AG10803 (cell line): ENCODE results near the gene HAPLN3.

Experiments used
- DNase-seq: peaks from one replicate; pipeline ENCODE4 v3.0.0; 2010; ENCODE audit warnings: low read depth
- H3K4me3 ChIP-seq: 2 replicates; pipeline ENCODE4 v1.5.1; 2011; ENCODE audit warnings: mild to moderate bottlenecking, low read length, control low read depth
- TF ChIP-seq, protein P1 (sequence below): conservative IDR thresholded peaks from 2 replicates; pipeline ENCODE4 v1.5.1; 2011; ENCODE audit warnings: mild to moderate bottlenecking, low read length, control low read depth, inconsistent platforms

The HAPLN3 gene

DNA sequence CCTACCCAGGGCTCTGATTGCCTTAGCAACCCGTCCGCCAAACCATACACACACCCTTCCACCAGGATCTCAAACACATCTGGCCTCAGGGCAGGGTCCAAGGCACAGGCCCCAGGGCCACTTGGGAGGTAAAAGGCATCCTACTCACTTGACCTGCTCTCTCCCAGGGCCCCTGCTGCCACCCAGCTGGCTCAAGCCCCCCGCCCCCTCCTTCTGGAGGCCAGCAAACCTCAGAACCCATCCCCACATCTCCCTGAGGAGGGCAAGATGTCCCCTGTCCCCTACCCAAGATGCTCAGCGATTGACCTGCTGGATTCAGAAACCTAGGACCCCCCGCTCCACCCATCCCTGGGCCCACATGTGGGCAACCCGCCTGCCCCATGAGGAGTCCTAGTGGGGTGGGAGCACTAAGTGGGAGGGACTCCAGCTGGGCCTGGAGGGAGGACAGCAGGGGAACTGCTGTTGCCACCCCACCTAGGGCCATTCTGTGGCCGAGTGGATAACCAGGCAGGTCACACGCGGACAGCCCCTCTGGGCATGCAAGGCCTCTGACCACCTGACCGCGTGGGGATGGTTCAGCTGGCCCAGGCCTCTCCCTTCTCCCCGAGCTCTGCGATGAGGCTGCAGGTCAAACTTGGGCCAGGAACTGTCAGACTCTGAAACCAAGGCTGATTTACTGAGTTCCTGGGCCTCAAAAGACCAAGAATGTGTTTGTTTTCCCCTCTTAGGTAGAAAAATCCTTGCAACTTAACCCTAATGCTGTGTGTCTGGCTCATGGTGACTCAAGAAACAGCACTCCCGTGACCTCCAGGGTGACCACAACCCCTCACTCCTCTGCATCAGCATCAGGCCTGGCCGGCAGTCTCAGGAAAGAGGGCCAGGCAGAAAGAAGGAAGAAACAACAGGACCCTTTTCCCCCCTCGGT lies 13.6 kb upstream of the HAPLN3 start:
- TF ChIP-seq, protein P1, sequence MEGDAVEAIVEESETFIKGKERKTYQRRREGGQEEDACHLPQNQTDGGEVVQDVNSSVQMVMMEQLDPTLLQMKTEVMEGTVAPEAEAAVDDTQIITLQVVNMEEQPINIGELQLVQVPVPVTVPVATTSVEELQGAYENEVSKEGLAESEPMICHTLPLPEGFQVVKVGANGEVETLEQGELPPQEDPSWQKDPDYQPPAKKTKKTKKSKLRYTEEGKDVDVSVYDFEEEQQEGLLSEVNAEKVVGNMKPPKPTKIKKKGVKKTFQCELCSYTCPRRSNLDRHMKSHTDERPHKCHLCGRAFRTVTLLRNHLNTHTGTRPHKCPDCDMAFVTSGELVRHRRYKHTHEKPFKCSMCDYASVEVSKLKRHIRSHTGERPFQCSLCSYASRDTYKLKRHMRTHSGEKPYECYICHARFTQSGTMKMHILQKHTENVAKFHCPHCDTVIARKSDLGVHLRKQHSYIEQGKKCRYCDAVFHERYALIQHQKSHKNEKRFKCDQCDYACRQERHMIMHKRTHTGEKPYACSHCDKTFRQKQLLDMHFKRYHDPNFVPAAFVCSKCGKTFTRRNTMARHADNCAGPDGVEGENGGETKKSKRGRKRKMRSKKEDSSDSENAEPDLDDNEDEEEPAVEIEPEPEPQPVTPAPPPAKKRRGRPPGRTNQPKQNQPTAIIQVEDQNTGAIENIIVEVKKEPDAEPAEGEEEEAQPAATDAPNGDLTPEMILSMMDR = no peak
- no peak for DNase-seq

DNA sequence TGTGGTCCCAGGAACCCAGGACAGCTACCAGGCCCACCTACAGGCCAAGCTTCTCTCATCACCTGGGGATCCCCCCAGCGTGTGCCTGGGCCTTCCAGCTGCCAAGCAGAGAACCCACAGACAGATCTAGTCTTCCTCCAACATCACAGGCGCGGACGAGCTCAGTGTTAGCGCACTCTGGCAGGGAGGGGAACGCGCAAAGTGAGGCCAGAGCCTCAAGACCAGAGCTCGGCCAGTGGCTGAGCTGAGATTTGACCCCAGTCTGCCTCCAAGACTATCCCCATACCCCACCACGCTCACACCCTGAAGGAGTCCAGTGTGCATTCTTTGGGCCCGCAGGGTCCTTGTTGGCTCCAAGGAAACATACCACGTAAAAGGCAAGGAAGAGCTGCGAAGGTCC lies 12.8 kb upstream of the HAPLN3 start:
- no peak overlapping the region for H3K4me3 ChIP-seq
- DNase-seq = no peak
- TF ChIP-seq, protein P1 = no peak

More for the DNA sequence above, 13.6 kb upstream of the HAPLN3 start:
- H3K4me3 ChIP-seq = peak overlapping the region; percentile 22; the same call in 1 of the 2 replicates

DNA sequence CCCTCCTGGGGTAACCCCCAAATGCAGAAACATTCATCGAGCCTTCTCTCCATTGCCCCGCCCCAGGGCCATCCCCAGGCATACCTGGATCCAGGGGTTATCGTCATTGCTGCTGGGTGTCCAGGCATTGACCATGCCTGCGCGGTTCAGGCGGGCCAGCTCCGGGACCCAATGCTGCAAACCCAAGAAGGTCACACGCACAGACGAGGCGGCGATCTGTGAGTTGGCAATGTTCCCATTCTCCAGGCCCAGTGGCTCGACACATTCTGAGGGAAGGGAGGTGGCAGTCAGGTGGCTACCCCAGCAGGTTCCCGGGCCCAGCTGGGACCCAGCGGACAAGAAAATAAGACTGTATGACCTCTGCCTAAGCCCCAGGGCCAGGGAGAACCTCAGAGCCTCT lies 11.8 kb upstream of the HAPLN3 start:
- H3K4me3 ChIP-seq = no peak overlapping the region
- TF ChIP-seq, protein P1 = no peak
- no peak for DNase-seq

DNA sequence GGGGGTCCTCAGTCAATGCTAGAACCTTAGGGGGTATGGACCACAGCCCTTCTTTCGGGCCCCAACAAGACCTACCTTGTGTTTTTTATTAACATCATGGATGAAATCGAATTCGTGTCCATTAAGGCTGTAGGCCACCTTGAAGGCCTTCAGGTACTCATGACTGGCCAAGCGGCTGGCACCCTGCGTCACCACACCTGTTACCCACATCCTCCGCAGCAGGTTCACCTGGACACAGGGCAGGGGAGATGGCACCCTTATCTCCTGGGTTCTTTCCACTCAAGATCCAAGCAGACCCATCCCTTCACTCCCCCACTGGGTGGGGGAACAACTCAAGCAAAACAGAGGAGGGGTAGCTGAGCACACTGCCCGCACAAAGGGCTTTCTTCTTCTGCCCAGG lies 11.2 kb upstream of the HAPLN3 start:
- TF ChIP-seq, protein P1 = no peak
- DNase-seq = no peak
- H3K4me3 ChIP-seq = no peak overlapping the region

DNA sequence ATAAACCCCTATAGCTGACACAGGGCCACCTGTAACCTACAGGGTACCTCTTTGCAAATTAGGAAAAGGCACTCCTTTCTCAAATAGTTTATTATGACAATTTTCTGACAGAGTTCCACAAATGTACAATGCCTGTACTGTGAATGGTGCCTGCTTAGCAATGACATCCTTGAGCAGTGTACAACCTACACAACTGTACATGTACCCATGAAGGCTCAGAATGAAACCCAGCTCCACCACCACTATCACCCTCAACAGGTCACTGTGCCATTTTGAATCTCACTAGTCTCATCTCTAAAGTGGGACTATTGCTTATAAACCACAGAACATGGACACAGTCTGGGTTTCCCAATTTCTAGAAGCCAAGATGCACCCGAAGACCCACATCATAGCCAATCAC lies 10.8 kb upstream of the HAPLN3 start:
- TF ChIP-seq, protein P1 = no peak
- H3K4me3 ChIP-seq = no peak overlapping the region
- no peak for DNase-seq

DNA sequence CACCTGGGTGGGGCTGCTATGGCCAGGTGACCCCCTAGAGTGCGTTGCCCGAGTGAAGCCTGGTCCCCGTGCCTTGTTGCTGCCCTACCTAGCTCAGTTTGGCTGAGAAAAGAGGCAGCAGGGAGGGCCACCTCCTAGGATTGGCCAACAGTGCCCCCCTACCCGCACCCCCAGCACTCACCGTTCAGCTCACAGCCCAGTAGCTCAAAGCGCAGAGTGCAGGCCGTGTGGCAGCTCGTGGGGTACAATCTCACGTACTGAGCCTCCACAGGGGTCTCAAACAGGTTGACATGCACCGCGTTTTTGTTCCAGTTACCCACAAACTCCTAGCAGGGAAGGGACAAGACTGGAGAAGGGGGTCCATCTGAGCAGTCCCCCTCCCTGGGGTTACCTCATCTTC lies 10.2 kb upstream of the HAPLN3 start:
- no peak for DNase-seq
- TF ChIP-seq, protein P1 = no peak
- H3K4me3 ChIP-seq = no peak overlapping the region
